Stimulated activated CD8-positive, alpha-beta memory T cell treated with anti-CD3 and anti-CD28 coated beads, Interleukin-7, amount 100 ng/mL, for 1 hour (primary cell): ENCODE data around the gene COL23A1.

Experiments
- DNase-seq, 2 donors: peaks; one replicate each; pipeline ENCODE4 v3.0.0-alpha.2; 2020; ENCODE audit warnings: low read depth in 2 of 2

COL23A1 gene

DNA sequence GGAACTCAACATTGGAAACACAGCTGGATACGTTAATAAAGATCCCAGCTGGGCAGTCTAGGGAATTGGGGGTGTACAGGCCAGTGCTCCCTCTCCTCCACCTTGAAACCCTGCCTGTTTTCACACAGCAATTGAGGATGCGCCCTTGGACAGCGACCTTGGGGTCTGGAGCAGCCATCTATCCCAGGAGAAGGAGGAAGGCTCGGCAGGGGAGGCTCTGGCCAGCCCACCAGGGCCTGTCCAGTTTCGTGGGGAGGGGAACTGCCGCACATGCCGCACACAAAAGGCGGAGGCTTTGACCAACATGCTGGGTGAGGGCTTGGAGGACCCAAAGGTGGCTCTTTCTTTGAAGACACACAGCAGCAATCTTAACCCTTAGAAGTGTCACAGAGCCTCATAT is 1.4 kb downstream of the COL23A1 start:
- no peak for DNase-seq

DNA sequence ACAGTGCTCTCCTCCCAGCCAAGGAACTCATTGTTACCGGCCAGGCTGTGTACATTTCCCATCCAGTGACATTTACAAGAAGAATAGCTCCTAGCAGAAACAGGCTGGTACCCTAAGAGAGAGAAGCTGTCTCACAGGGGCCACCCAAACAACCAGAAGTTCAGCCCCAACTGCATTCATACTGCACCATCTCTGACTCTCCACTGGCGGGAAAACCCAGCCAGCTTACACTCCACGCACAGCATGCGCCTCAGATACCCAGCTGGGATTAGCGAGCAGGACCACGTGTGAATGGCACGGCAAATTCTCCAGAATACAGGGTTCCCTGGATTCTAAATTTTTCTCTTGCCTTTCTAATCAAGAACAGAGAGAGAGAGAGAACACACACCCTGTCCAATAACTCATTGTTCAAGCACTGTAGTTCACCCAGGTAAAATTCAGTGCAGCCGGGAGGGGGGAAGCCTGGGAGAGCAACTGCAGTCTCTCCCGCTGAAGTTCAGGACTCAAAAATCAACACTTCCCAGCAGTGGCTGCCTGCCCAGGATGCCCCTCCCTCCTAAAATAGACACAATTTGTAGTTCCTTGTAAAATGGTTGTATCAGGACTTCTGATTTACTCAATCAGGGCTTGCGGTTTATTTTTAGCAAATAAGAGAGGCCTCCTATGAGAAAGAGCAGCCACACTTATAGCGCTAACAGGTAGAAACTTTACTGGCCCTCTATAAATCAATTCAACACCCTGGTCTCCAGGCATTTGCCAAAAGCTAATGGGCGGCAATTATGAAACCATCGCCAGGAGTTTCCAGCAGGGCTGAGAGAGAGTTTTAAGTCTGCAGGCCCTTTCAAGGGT is 2.2 kb downstream of the COL23A1 start:
- no peak for DNase-seq

DNA sequence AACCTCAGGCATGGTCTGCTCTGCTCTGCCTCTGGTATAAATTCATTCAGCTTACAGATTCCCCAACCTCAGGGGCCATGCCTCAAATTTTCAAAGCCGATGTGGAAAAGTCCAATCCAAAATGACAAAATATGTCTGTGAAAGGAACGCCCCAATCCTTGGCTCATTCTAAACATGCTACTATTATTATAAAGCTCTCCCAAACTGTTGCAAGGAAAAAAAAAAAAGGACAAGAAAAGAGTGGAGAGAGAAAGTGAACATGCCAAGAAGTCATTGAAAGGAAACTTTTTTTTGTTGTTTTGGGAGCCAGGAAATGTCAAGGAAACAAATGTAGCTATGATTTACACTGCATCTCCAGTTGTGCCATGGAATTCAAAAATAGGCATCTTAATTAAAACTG is 3.8 kb downstream of the COL23A1 start:
- DNase-seq, result no peak

DNA sequence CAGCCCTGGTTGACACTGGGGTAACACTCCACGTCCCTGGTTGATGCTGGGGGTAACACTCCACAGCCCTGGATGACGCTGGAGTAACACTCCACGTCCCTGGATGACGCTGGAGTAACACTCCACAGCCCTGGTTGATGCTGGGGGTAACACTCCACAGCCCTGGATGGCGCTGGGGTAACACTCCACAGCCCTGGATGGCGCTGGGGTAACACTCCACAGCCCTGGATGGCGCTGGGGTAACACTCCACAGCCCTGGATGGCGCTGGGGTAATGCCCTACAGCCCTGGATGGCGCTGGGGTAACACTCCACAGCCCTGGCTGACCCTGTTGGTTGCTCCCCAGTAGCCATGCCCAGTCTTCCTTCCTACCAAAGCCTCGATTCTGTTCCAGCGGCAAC is 4.8 kb downstream of the COL23A1 start:
- peak in 1 of 2 donors; percentile 9 for DNase-seq

DNA sequence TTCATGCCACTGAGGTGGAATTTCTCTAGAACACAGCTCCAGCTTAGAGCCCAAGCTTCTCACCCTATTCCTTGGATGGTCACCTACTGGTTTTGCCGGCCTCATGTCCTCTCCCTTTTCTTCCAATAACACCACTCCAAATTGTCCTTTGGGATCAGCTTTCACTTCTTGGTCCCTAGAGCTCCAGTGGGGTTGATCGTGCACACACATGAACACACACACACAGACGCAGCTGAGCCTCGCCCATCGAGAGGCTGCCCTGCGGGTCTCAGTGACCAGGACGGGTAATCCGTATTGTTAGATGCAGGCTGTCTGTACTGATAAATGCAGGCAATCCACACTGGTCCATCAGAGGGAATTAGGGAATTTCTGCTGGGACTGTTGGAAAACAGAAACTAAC is 6.9 kb downstream of the COL23A1 start:
- DNase-seq, result no peak

DNA sequence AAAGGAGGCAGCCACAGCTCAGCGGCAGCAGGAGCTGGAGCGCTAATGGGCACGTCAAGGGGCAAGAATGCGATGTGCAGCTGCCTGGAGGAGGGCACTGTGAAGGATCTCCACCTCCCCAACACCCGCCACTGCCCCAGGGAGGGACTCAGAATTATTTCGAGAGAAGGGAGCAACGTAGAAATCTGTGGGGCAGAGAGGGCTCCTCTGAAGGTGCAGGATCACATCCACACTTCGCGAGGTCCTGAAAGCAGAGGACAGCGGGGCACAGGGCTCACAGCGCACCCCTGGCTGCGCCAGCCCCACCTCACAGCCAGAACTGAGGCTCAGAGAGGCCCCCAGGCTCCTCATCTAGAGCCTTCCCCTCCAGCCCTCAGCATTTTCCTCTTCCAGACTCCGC is 7.9 kb downstream of the COL23A1 start:
- no peak for DNase-seq

DNA sequence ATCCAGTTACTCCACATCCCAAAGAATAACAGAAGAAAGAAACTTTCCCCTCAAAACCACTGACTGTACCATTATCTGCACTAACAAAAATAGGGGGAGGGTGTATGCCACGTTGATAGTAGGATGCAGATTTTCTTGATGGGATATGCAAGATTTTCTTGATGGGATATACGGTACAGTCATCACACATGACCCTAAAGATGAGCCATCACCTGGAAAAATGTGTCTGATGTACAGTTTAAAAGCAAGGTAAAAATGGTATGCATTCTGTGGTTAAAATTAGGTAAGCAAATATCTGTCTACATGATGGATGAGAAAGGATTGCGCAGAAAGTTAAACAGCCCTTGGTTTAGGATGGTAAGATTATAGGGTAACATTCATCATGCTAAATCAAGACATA is 8.6 kb downstream of the COL23A1 start:
- DNase-seq, result no peak

DNA sequence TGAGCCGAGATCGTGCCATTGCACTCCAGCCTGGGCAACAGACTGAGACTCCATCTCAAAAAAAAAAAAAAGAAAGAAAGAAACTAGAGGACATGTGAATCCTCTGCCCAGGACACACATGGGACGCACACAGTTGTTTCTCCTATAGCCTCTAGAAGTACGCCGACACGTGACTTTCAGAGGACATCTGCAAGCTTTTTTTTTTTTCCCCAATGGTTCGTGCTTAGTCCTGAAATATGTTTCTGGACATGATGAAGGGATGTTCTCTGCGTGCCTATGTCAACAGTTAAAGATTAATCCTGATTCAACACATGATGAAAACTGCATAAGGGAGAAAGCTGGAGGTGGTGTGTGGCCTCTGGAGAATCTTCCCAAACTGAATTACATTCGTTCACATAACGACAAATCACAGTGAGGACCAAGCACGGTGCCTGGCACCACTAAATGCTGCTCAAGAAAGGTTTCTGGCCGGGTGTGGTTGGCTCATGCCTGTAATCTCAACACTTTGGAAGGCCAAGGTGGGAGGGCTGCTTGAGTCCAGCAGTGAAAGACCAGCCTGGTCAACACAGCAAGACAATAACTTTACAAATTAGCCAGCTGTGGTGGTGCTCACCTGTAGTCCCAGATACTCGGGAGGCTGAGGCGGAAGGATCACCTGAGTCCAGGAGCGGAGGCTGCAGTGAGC is 9.8 kb downstream of the COL23A1 start:
- DNase-seq, result no peak

DNA sequence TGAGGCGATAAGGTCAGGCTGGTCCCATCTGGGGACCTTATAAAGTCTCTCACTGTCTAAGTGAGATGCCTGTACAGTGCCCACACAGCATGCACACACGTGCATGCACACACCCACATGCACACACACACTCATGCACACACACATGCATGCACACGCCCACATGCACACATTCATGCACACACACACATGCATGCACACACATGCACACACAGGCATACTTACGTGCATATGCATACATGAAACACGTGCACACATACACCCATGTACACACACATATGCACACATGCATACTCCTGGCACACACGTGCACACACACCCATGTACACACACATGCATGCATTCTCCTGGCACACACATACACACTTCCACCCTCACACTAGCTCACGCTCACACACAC is 12.2 kb downstream of the COL23A1 start:
- no peak for DNase-seq

DNA sequence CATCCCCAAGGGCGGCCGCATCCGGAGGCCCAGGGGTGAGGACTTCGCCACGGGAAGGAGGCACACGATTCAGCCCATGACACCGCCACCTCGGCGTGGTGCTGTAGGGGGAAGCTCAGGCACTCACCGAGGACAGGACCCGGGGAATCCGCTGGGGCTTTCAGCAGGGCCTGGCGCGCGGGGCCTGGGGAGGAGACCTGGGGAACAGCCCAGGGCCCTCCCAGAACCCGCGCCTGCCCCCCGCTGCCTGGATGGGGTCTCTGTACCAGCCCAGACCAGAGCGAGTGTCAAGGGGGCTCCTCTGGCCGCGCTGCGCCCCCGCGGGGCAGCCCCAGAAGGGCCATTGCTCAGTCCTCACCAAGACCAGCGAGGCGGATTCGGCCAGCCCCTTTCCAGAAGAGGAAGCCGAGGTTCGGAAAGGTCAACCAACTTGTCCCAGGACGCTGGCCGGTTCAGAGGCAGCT is 12.8 kb downstream of the COL23A1 start:
- no peak for DNase-seq

DNA sequence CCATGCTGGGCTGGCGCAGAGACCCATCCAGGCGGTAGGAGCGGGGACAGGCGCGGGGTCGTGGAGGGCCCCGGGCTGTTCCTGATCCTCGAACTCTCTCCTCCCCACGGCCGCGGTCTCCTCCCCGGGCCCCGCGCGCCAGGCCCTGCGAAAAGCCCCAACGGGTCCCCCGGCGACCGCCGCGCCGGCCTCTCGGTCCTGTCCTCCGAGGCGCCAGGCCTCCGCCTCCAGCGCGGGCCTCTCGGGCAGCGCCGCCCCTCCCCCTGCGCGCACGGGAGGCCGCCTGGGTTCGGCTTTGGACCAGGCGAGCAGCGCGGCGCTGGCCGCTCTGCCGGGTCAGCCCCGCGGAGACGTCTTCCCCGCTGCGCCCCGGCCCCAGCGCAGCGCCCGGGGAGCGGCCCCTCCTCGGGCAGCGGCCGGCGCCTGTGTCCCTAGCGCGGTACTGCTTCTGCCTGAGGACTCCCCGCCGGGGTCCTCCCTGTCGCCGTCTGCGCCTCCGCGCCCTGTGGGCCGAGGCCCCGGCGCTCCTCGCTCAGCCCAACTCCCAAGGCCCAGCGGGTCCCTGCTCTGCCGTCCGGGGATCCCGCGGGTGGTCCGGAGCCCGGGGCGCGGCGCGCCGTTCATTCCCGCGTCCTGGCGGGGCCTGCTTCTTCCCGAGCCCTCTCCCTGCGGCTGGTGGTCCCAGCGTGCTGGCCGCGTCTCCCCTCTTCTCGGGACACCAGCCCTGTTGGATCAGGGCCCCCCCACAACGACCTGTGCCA is 13.4 kb downstream of the COL23A1 start:
- no peak for DNase-seq

DNA sequence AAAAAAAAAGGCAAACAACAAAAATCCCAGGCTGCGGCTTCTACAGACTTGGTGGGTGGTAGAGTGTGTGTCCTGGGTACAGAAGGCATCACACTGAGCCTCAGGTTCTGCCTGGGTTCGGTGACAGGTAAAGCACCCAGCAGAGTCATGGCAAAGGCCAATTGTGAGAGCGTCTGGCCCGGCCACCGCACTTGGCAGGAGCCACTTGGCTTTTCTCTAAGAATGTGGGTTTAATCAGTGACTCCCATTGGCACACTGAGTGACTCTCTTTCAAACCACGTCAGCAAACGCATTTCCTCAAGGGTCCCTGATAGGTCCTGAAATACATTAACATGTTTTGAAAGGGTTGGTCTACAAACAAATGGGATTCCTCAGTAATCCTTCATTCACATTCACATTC is 17.0 kb downstream of the COL23A1 start:
- DNase-seq, result no peak

DNA sequence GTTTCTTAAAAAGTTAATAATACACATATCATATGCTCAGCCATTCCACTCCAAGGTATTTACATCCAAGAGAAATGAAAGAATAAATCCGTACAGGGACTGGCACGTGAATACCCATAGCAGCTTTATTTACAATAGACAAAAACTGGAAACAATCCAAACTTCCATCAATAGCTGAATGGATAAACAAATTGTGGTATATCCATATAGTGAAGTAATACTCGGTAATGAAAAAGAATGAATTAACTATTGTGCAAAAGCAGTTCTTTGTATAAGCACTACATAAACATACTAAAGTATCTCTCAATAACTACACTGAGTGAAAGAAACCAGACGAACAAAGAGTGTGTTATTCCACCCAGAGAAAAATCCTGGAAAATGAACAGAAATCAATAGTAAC is 17.6 kb downstream of the COL23A1 start:
- no peak for DNase-seq

DNA sequence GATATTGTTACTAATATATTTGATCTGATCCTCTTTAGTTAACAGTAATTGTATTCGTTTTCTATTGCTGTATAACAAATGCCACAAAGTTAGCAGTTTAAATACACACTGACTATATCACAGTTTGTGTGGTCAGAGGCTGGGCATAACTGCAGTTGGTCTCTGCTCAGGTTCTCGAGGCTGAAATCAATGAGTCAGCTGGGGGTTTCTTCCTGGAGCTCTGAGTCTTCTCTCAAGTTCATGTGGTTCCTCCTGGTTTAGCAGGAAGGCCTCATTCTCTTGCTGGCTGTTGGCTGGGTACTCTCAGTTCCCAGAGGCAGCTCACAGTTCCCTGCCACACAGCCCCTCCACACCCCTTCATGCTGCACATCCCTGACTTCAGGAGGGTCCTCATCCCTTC is 20.7 kb downstream of the COL23A1 start:
- DNase-seq, result no peak

DNA sequence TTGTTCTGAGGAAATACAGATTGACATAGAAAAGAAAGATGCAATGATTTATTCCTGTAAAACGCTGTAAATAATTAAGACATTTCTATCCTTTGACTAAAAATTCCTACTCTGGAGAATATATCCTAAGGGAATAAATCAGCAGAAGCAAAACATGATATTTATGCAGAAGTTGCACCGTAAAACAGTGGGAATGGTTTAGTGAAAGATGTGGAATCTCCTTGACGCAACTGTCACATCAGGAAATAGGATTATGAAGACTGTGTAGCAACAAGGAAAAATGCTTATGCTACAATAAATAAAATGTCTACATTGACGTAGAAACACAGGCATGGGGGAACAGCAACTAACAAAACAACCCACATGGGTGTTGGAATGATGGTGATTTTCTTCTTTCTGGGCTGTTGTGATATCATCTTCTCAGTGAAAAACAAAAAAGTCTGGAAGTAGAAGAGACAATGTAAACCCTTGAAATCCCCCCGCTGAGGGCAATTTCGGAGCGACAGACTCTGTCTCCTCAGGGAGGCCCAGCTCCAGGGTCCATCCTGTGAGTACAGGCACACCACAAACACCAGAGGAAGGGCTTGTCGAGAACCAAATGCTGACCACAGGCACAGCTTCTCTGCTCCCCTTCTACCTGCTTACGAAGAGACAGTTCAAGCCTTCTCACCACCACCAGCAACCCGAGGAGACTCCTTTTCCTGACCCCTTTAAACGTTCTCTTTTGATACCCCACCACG is 25.2 kb downstream of the COL23A1 start:
- DNase-seq, result no peak

DNA sequence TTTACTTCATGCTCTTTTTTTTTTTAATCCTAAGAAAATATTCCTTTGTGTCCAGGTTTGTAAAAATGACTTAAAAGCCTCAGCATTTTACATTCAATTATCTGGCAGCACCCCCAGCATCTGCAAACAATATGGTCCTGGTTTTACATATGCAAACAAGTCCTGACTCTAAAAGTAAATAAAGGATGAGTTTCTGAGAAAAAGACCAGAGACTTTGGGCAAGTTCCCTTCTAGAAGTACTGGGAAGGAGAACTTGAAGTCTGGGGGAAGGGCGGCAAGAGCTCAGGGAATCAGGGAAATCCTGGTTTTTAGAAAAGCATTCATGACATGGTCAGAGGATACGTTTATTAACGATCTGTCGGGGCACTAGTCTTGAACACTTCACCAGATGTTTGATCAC is 25.8 kb downstream of the COL23A1 start:
- DNase-seq, result no peak

DNA sequence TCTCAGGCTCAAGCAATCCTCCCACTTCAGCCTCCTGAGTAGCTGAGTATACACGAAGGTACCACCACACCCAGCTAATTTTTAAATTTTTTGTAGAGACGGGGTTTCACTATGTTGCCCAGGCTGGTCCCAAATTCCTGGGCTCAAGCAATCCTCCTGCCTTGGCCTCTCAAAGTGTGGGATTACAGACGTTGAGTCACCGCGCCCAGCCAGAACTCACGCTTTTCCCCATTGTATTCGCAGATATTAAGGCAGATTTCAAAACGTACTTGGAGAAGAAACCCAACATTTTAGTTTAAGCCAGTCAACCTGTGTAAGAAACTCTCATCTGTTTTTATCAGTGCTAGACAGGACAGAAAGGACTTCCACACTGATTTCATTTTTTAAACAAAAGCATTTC is 26.6 kb downstream of the COL23A1 start:
- DNase-seq, result no peak

DNA sequence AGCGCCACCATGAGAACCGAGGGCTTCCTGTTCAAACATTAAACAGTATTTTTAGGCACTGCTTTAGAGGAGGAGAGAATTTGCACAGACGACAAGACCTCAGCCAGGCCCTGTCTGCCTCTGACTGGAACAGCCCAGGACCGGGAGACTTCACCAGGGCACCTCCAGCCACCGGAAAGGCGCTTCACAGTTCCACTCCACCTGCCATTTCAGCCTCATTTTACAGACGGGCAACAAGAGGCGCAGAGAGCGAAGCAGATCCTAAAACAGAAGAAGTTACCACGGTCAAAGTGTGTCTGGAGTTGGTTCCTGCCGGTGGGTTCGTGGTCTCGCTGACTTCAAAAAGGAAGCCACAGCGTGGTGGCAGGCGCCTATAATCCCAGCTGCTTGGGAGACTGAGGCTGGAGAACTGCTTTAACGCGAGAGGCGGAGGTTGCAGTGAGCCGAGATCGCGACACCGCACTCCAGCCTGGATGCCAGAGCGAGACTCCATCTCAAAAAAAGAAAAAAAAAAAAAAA is 28.4 kb downstream of the COL23A1 start:
- DNase-seq, result no peak

DNA sequence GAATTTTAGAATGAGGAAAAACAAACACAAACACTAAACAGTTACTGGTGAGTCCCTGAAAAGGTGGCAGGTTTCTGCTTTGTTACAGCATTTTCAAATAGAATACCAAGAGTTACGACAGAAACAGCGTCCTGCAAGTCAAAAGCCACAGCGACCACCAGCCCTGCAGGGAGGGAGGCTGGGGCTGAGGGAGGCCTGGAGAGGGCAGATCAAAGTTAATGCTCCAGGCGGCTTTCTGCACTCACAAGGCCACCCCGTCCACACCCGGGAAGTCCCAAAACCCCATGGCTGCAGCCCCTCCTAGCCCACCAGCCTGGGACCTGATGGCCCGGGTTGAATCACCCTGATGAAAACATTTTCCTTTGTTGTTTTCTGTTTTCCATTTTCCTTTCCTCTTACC is 29.3 kb downstream of the COL23A1 start:
- DNase-seq, result no peak

DNA sequence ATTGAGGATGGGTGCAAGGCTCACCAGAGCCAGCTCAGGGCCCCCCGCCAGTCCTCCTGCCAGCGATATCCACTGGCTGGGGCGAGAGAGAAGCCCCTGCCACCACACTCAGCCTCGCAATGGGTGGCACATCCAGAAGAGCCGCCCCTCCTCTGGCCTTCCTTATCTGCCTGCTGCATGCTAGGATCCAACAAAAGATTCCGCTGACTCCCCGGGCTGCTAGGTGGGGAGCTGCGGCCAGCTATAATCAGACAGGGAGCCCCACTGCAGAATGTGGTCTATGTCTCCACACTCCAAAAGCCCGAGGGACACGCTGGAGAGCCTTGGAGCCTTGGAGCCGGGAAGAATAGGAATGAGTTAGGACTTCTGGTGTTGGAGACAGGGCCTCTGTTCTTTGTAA is 32.8 kb downstream of the COL23A1 start:
- DNase-seq, result no peak

DNA sequence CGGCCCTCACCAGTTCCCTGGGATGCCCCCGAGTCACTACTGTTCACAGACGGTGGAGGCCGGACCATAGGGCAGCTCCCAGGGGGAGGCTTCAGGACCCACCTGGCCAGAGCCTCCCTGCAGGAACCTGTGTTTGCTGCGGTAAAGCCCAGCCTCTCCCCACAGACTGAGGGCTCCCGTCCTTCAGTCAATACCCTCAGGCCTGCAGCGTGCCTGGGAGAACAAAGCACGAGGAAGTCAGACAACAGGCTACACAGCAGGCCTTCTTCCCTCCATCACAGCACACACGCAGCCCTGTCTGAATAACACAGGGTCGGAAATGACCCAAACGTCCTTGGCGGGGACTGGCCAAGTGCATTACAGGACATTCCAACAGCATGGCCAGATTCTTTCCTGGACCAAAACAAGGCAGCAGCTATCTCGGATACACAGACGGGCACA is 34.4 kb downstream of the COL23A1 start:
- DNase-seq, result no peak

DNA sequence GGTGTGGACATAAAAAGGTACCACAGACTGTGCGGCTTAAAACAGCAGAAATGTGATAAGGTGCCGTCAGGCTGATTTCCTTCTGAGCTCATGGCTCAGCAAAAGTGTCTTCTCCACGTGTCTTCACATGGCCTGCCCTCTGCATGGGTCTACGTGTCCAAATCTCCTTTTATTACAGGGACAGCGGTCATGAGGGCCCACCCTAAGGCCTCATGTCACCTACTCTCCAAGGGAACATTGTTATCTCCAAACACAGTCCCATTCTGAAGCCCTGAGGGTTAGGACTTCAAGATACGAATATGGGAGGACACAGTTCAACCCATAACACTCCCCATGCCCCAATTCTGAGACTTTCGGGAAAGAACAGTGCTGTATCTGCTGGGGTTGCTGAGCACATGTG is 35.2 kb downstream of the COL23A1 start:
- DNase-seq, result no peak
